A673 (cell line): ENCODE data around the gene TAF3.

Experiments used
- EZH2 ChIP-seq: fragments of 200-600 bp; sonication (generic); IDR thresholded peaks from 2 replicates; pipeline ENCODE4 v1.6.1; 2017; ENCODE audit warnings: borderline replicate concordance, low read depth, mild to moderate bottlenecking, mixed read lengths, antibody characterized with exemption, low read length; ENCODE audit not compliant: poor library complexity, severe bottlenecking
- TF ChIP-seq, protein P1 (sequence below): fragments of 300-800, 200-600 bp; sonication (generic); conservative IDR thresholded peaks from 2 replicates; pipeline ENCODE4 v1.5.1; 2017; ENCODE audit warnings: low read depth, mild to moderate bottlenecking, antibody characterized with exemption, low read length, moderate library complexity, mixed read lengths

- TF ChIP-seq, protein P1, sequence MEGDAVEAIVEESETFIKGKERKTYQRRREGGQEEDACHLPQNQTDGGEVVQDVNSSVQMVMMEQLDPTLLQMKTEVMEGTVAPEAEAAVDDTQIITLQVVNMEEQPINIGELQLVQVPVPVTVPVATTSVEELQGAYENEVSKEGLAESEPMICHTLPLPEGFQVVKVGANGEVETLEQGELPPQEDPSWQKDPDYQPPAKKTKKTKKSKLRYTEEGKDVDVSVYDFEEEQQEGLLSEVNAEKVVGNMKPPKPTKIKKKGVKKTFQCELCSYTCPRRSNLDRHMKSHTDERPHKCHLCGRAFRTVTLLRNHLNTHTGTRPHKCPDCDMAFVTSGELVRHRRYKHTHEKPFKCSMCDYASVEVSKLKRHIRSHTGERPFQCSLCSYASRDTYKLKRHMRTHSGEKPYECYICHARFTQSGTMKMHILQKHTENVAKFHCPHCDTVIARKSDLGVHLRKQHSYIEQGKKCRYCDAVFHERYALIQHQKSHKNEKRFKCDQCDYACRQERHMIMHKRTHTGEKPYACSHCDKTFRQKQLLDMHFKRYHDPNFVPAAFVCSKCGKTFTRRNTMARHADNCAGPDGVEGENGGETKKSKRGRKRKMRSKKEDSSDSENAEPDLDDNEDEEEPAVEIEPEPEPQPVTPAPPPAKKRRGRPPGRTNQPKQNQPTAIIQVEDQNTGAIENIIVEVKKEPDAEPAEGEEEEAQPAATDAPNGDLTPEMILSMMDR: no peak
- TF ChIP-seq EZH2: no peak
Observed at GRCh38 chr10:7853226-7853842, 35.0 kb downstream of the TAF3 start.
